Ascending aorta (tissue), 2 donors: ENCODE results near the gene RASL11A. TPM values are rescaled to one million over a fixed set of nuclear protein-coding genes. Genes with fewer than 3 reads are reported as not detected.
"Not testable (repeated sequence)": the region's sequence is repeated elsewhere in the genome, so short reads cannot be mapped to it uniquely, and the experiment has no call there.

ENCODE experiments used
- DNase-seq, 2 donors: peaks; one replicate each; pipeline ENCODE4 v3.0.0-alpha.2; 2019; ENCODE audit warnings: low spot score in 2 of 2
- H3K27ac ChIP-seq, 2 donors: fragments of 200-600 bp; sonication (generic); one replicate each; pipeline ENCODE4 v1.5.1; 2016 to 2017; ENCODE audit warnings: mild to moderate bottlenecking in 1 of 2
- H3K27me3 ChIP-seq: fragments of 200-600 bp; sonication (generic); one replicate; pipeline ENCODE4 v1.5.1; 2017
- H3K36me3 ChIP-seq, 2 donors: fragments of 200-600 bp; sonication (generic); one replicate each; pipeline ENCODE4 v1.5.1; 2016
- H3K4me1 ChIP-seq, 2 donors: fragments of 200-600 bp; sonication (generic); one replicate each; pipeline ENCODE4 v1.5.1; 2016 to 2017; ENCODE audit warnings: mild to moderate bottlenecking in 1 of 2
- H3K4me3 ChIP-seq, 2 donors: fragments of 200-600 bp; sonication (generic); one replicate each; pipeline ENCODE4 v1.5.1; 2016 to 2017; ENCODE audit warnings: mild to moderate bottlenecking in 1 of 2
- H3K9me3 ChIP-seq, 2 donors: fragments of 200-600 bp; sonication (generic); one replicate each; pipeline ENCODE4 v1.5.1; 2016
- intact Hi-C: fragments of 100-400 bp; cut with DNase I; formaldehyde crosslinking; loops from one replicate; pipeline ENCODE4 v1.15.1; 2023
- total RNA-seq: library from RNA; depleted of rRNA; stranded (reverse); fragments of >200 nt; gene quantifications from one replicate; pipeline ENCODE4 v1.1.0, GENCODE V29; 2016
- TF ChIP-seq, protein P1 (sequence below), 3 experiments: fragments of 200-600 bp in 2 of 3; fragments of 450-650 bp in 1 of 3; sonication (generic) in 2 of 3; IDR thresholded peaks; one replicate each; pipeline ENCODE4 v1.5.1; 2016 to 2019; ENCODE audit warnings: antibody characterized with exemption in 3 of 3, mild to moderate bottlenecking in 1 of 3, moderate library complexity in 1 of 3

The RASL11A gene
- total RNA-seq, 1 donor from 2014 or later = 50.4 TPM

DNA sequence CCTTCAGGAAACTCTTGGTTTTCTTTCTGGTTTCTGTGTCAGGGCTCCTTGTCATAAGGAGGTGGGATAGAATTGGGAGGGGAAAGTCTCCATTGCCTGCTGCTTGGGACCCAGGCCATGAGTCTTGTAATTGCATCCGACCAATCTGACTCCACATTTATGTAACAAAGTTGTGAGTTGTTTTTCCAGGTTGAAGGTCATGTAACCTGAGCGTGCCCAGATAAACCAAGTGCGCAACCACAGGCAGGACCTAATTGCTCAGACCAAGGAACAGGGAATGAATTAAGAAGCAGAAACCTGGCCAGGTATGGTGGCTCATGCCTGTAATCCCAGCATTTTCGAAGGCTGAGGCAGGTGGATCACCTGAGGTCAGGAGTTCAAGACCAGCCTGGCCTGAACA lies 17.8 kb downstream of the RASL11A start:
- no peak for DNase-seq
- H3K9me3 ChIP-seq = no peaks in the 10 kb centered on the region
- peaks cover 6 to 13% of the 10 kb centered on the region in 2 donors for H3K4me1 ChIP-seq
- TF ChIP-seq, protein P1, sequence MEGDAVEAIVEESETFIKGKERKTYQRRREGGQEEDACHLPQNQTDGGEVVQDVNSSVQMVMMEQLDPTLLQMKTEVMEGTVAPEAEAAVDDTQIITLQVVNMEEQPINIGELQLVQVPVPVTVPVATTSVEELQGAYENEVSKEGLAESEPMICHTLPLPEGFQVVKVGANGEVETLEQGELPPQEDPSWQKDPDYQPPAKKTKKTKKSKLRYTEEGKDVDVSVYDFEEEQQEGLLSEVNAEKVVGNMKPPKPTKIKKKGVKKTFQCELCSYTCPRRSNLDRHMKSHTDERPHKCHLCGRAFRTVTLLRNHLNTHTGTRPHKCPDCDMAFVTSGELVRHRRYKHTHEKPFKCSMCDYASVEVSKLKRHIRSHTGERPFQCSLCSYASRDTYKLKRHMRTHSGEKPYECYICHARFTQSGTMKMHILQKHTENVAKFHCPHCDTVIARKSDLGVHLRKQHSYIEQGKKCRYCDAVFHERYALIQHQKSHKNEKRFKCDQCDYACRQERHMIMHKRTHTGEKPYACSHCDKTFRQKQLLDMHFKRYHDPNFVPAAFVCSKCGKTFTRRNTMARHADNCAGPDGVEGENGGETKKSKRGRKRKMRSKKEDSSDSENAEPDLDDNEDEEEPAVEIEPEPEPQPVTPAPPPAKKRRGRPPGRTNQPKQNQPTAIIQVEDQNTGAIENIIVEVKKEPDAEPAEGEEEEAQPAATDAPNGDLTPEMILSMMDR (IDR thresholded peaks at IDR 0.05) = no peak
- no peaks in the 10 kb centered on the region for H3K27me3 ChIP-seq
- no peak overlapping the region for H3K4me3 ChIP-seq
- intact Hi-C loops = no loop called here
- no peak overlapping the region for H3K27ac ChIP-seq
- no peaks in the 10 kb centered on the region for H3K36me3 ChIP-seq

DNA sequence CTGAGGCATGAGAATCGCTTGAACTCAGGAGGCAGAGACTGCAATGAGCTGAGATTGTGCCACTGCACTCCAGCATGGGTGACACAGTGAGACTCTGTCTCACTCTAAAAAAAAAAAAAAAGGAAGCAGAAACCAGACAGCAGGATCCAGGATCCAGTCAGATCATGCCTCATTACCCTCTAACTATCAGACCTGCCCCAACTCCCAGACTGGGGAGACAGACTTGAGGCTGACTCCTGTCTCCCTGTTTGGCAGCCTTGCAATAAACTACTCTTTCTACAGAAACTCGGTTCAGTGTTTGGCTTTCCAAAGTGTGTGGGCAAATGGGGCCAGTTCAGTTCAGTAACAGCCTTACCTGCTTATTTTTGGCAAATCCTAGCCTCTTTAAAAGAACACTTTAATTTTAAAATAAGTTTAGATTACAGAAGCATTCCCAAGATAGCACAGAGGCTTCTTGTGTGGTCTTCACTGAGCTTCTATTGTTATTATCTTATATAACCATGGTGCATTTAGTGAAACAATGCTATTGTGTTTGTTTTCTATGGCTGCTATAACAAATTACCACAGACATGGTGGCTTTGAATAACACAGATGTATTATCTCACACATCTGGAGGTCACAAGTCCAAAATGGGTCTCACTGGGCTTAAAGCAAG lies 18.5 kb downstream of the RASL11A start:
- Histone ChIP-seq H3K27me3 (no peaks in the 10 kb centered on the region), H3K4me3 (no peak overlapping the region), H3K27ac (no peak overlapping the region), H3K4me1 (peaks cover 6 to 13% of the 10 kb centered on the region in 2 donors), H3K9me3 (no peaks in the 10 kb centered on the region), H3K36me3 (no peaks in the 10 kb centered on the region)
- DNase-seq = no peak
- intact Hi-C loops = no loop called here
- TF ChIP-seq, protein P1 (IDR thresholded peaks at IDR 0.05) = no peak

DNA sequence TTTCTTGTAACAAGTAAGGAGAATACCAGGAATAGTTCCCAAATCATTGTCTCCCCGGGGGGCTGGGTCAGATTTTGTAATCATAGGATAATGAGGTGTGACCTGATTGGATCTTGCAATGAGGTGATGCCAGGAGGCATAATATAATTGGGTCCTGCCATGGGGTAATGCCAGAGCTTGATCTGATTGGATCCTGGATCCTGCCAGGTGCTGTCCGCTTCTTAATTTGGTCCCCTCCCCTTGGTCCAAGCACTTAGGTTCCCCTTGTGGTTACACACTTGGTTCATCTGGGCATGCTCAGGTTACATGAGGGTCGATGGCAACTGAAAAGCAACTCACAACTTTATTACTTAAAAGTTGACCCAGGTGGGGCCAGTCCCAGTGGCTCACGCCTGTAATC lies 20.1 kb downstream of the RASL11A start:
- Histone ChIP-seq H3K36me3 (no peaks in the 10 kb centered on the region), H3K9me3 (no peaks in the 10 kb centered on the region), H3K4me1 (peaks cover 6 to 13% of the 10 kb centered on the region in 2 donors), H3K27me3 (no peaks in the 10 kb centered on the region), H3K27ac (no peak overlapping the region), H3K4me3 (no peak overlapping the region)
- intact Hi-C loops = no loop called here
- DNase-seq = no peak
- TF ChIP-seq, protein P1 (IDR thresholded peaks at IDR 0.05) = no peak

DNA sequence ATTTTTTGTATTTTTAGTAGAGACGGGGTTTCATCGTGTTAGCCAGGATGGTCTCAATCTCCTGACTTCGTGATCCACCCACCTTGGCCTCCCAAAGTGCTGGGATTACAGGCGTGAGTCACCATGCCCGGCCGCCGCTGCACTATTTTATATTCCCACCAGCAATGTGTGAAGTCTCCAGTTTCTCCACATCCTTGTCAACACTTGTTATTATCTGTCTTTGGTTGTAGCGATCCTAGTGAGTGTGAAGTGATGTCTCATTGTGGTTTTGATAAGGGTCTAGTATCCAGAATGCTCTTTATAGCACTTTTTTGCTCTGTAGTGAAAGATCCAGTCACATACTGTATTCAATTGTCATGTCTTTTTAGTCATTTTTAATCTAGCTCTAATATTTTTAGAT lies 21.3 kb downstream of the RASL11A start:
- H3K4me3 ChIP-seq, intact Hi-C loops, H3K27me3 ChIP-seq, H3K36me3 ChIP-seq, H3K27ac ChIP-seq, DNase-seq, H3K9me3 ChIP-seq: not testable (repeated sequence)
- peaks cover 6 to 13% of the 10 kb centered on the region in 2 donors for H3K4me1 ChIP-seq

DNA sequence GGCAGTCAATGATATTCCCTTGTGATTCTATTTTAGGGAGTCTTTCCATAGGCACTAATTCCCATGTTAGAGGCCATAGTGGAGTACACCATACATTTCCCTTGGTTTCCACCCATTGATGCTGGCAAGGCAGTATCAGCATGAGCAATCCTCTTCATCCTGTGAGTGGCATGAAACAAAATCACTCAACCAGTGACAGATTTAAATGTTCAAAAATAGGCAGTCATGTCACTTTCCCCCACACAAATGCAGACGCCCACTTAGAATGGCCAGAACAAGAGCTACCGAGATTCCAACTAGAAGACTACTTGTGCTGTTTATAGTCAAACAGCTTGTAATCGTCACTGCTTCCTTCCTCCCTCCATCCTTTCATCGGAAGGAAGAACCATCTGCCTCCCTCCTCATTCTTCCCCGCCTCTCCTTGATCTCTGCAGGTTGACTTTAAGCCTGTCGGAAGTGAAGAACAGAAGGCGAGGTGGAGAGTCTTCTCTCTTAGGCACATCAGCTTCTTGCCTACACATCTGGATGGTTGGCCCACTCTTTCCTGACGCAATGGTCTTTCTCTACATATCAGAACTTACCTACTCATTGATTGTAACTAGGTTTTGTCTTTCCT lies 22.6 kb downstream of the RASL11A start:
- intact Hi-C loops = no loop called here
- Histone ChIP-seq H3K4me1 (peaks cover 6 to 13% of the 10 kb centered on the region in 2 donors), H3K27me3 (no peaks in the 10 kb centered on the region), H3K36me3 (no peaks in the 10 kb centered on the region), H3K9me3 (no peaks in the 10 kb centered on the region), H3K27ac (no peak overlapping the region), H3K4me3 (no peak overlapping the region)
- DNase-seq = no peak
- TF ChIP-seq, protein P1 (IDR thresholded peaks at IDR 0.05) = no peak

DNA sequence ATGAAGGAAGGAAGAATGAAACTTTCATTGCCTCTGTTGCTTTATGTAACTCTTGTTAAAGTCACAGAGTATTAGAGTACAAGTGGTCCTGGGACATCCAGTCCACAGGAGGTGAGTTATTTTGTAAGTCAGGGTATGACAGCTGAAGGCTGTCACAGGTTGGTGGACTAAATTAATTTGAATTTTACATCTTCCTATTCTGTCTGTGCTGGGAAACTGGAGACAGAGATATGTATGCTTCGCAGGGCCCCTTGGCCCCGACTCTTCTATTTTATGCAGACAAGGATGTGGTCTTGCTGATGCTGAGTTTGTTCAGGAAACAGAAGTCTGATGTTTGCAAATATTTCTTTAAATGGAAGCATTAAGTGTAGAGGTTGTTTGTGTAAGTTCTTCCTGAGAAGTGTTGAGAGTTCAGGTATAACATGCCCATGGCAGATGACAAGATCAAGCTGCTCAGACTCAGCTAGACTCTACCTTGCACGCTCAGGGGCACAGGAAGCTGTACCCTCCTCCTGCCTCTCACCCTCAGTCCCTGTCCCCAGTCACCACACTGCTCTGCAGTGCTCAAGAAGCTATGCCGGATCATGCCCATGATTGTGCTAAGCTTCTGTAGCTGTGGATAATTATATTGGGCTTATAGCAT lies 23.4 kb downstream of the RASL11A start:
- intact Hi-C loops = no loop called here
- TF ChIP-seq, protein P1 (IDR thresholded peaks at IDR 0.05) = no peak

More for the DNA sequence above, 23.4 kb downstream of the RASL11A start:
- Histone ChIP-seq H3K4me3 (no peak overlapping the region), H3K4me1 (peaks cover 6 to 13% of the 10 kb centered on the region in 2 donors), H3K36me3 (no peaks in the 10 kb centered on the region), H3K27me3 (no peaks in the 10 kb centered on the region), H3K9me3 (no peaks in the 10 kb centered on the region), H3K27ac (no peak overlapping the region)
- DNase-seq = no peak
